Measurements from ENCODE around the gene ANKRD24.

- no peak for TF ChIP-seq CTCF (conservative IDR thresholded peaks at IDR 0.05; ENCODE audit: low read length)
- no peak for TF ChIP-seq EZH2phosphoT487 (IDR thresholded peaks at IDR 0.05; ENCODE audit: borderline replicate concordance, low read depth, low read length)
Measured at GRCh38 chr19:4268816-4269430, 86.4 kb downstream of the ANKRD24 start.

All from OCI-LY7 (cell line).